Neural progenitor cell (in vitro differentiated cells): Measurements from ENCODE around the gene JAZF1.

ENCODE experiments used
- EZH2phosphoT487 ChIP-seq: fragments of 200-600 bp; sonication (generic); IDR thresholded peaks from 2 replicates; pipeline ENCODE4 v1.6.1; 2017; ENCODE audit warnings: antibody characterized with exemption
- TF ChIP-seq, protein P1 (sequence below): fragments of 200-600 bp; sonication (generic); IDR thresholded peaks from 2 replicates; pipeline ENCODE4 v1.5.1; 2017; ENCODE audit warnings: antibody characterized with exemption, mild to moderate bottlenecking

DNA sequence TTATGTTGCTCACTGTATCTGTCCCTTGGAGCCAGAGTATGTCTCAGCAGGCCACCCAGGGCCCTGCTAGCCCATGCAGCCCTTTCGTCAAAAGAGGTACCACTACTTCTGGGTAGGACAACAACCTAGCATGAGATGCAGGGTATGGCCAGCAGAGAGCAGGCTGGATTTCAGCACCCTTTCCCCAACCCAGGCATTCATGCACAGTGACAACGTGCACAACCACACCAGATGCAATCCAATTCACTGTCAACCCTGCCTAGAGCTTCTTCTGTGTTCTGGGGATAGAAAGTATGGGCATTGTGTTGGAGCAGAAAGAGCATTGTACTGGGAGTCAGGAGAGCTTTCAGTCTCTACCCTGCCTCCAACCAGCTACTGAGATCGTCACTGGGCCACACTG, 37.9 kb downstream of the JAZF1 start:
- TF ChIP-seq, protein P1, sequence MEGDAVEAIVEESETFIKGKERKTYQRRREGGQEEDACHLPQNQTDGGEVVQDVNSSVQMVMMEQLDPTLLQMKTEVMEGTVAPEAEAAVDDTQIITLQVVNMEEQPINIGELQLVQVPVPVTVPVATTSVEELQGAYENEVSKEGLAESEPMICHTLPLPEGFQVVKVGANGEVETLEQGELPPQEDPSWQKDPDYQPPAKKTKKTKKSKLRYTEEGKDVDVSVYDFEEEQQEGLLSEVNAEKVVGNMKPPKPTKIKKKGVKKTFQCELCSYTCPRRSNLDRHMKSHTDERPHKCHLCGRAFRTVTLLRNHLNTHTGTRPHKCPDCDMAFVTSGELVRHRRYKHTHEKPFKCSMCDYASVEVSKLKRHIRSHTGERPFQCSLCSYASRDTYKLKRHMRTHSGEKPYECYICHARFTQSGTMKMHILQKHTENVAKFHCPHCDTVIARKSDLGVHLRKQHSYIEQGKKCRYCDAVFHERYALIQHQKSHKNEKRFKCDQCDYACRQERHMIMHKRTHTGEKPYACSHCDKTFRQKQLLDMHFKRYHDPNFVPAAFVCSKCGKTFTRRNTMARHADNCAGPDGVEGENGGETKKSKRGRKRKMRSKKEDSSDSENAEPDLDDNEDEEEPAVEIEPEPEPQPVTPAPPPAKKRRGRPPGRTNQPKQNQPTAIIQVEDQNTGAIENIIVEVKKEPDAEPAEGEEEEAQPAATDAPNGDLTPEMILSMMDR: no peak
- no peak for TF ChIP-seq EZH2phosphoT487
